ENCODE results near the gene PRX.
"Not testable (repeated sequence)": the region's sequence is repeated elsewhere in the genome, so short reads cannot be mapped to it uniquely, and the experiment has no call there.

Gene PRX

DNA sequence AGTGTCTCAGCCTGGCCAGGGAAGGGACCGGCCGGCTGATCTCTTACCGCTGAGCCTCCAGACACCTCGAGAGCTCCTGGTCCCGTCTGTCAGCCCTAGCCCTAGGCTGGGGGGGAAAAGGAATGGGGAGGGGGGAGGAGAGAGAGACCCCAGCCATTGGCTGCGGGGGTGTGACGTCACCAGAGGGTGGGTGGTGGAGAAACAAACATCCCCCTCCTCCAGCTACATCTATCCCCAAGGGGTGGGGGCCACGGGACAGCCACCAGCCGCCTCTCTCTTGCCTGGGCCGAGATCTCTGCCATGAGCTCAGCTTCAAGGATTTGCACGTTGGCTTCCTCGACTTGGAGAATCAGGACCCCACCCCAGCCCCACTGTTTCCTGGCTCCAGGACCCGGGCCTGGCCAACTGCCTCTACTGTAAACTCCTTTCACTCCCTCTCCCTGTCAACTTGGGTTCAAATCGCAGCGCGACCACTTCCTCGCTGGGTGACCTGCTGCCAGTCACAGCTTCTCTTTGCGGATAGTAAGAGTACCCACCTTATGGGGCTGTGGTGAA, at the start of gene PRX:
Gene PRX (minus strand): TSS at position 88 of the 555 bp plus-strand sequence. CDS start 5,446 bp downstream, outside the sequence.
- DNase-seq: no peak

DNA sequence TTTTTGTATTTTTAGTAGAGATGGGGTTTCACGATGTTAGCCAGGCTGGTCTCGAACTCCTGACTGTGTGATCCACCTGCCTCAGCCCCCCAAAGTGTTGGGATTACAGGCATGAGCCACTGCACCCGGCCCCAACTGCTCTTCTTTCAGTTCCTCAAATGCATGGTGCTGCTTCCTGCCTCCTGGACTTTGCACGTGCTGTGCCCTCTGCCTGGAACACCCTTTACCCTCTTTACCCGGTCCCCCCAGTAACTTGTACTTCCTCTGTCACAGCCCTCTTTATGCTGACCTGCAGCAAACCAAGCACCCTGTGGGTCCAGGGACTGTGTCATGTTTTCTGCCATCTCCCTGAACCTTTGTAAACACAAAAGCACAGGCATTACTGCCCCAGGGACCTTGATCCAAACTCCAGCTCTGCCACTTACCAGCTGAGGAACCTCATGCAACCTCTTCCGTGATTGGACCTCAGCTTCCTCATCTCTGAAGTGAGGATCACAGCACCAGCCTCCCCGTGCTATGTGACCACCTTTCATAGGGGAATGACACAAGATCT, 48.6 kb upstream of the PRX start:
- DNase-seq: no peak

DNA sequence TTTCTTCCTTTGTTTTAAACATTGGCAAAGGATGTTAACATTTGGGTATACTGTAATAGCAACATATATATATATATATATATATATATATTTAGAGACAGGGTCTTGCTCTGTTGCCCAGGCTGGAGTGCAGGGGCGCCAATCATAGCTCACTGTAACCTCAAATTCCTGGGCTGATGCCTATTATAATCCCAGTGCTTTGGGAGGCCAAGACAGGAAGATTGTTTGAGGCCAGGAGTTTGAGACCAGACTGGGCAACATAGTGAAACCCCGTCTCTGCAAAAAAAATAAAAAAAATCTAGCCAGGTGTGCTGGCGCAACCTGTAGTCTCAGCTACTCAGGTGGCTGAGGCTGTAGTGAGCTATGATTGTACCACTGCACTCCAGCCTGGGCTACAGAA, 47.0 kb upstream of the PRX start:
- DNase-seq: no peak

- no peak for DNase-seq
Observed at GRCh38 chr19:40458597-40458974, 45.4 kb upstream of the PRX start.

DNA sequence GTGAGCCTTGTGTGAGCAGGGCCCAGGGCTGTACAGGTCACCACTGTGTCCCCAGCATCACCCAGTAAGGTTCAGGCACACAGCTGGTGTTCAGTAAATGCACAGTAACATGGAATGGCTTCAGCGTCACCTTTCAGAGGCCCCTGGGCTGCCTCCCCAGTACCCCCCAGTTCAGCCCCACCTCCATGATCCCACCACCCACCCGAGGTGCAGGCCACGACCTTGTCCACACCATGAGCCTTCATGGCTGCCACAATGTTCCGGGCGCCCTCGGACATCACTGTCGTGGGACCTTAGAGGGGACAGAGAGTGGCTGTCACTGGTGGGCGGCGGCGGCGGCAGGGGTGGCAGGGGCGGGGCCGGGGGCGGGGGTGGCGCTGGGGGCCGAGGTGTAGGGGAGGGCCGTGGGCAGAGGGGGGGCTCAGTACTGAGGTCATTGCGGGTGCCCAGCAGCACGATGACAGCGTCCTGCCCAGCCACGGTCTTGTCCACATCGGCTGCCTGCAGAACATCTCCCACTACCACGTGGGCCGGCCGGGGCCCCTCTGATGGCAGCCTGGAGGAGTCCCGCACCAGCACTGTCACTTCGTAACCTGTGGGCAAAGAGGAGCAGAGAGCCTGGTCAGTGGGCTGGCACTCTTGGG, 44.9 kb upstream of the PRX start:
- no peak for DNase-seq

DNA sequence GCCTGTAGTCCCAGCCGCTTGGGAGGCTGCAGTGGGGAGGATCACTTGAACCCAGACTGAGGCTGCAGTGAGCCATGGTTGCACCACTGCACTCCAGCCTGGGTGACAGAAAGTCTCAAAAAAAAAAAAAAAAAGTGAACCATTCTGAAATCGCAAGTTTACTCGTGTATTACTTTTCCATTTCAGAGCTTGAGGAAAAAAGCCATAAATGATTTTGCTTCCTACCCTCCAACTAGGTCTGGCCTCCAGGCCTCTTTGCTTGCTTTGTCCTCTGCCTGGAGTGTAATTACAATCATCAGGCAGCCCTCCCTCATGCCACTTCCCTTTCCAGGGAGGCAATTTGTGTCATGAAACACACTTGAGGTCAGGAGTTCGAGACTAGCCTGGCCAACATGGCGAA, 43.9 kb upstream of the PRX start:
- no peak for DNase-seq

GRCh38 chr19:40453943-40454342, 40.8 kb upstream of the PRX start:
- DNase-seq: not testable (repeated sequence)

- DNase-seq: no peak
Observed at GRCh38 chr19:40453151-40453735, 40.1 kb upstream of the PRX start.

DNA sequence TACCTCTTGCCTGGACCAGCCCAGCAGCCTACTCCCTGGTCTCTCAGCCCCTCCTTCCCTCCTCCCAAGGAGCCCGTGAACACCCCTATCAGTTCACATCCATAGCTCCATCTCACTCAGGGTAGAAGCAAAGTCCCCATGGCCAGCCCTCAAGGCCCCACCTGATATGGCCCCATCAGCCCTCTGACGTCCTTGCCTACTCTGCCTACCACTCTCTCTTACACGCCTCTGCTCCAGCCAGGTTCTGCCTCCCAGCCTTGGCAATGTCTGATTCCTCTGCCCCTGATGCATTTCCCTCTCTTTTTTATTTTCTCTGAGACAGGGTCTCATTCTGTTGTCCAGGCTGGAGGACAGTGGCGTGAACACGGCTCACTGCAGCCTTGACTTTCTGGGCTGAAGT, 38.8 kb upstream of the PRX start:
- DNase-seq: no peak

- DNase-seq: no peak
Observed at GRCh38 chr19:40450664-40451063, 37.5 kb upstream of the PRX start.

DNA sequence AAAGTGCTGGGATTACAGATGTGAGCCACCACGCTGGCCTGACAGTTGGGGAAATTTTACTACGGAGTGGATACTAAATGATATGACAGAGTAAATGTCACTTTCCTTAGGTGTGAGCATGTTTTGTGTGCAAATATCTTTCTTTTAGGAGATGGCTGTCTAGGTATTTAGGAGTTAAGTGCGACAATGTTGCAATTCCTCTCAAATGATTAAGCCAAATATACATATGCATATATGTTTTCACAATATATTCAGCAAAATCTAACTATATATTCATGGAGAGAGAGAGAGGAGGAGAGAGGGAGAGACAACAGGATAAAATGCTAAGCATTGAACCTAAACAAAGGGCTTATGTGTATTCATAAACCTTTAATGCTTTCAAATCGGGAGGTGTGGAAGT, 36.3 kb upstream of the PRX start:
- DNase-seq: no peak

GRCh38 chr19:40446263-40446784, 33.1 kb upstream of the PRX start:
- no peak for DNase-seq

GRCh38 chr19:40445780-40446262, 32.6 kb upstream of the PRX start:
- no peak for DNase-seq

GRCh38 chr19:40444825-40445312, 31.7 kb upstream of the PRX start:
- DNase-seq: no peak

DNA sequence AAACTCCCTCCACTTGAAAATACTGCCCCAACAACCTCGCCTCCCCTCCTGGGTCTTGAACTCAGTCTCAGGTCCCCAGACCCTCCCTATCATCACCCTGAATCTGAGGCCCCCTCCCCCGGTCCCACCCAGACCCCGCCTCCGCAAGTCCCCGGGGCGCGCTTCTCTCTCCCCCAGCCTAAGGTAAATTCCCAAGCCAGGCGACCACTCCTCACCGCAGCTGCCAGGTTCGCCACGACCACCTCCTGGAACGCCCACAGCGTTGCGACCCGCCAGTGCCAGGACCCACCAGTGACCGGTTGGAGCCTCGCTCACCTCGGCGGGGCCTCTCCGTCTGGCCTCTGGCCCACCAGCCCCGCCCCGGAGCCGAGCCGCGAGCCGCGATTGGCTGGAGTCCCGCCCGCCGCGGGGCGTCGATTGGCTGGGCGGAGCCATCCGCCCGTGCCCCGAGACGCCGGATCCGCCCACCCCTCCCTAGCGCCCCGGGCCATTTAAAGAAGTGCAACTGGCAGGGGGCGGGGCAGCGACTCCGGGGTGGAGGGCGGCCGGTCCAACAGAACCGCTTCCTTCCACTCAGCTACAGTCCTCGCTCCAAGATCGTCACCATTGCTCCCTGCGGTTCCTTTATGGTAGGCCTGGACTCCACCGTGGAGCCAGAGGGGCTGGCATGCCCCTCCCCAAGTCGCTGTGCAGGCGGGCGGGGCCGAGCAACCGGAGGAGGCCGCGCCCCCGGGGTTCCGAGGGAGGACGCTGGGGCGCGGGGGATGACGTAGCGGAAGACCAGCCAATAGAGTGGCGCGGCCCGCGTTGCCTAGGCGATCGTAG, 31.0 kb upstream of the PRX start, which contains the start of gene SERTAD3:
Gene SERTAD3 (minus strand): TSS at position 336 of the 825 bp plus-strand sequence. CDS start 2,255 bp downstream, outside the sequence.
- peak; percentile 96 for DNase-seq

DNA sequence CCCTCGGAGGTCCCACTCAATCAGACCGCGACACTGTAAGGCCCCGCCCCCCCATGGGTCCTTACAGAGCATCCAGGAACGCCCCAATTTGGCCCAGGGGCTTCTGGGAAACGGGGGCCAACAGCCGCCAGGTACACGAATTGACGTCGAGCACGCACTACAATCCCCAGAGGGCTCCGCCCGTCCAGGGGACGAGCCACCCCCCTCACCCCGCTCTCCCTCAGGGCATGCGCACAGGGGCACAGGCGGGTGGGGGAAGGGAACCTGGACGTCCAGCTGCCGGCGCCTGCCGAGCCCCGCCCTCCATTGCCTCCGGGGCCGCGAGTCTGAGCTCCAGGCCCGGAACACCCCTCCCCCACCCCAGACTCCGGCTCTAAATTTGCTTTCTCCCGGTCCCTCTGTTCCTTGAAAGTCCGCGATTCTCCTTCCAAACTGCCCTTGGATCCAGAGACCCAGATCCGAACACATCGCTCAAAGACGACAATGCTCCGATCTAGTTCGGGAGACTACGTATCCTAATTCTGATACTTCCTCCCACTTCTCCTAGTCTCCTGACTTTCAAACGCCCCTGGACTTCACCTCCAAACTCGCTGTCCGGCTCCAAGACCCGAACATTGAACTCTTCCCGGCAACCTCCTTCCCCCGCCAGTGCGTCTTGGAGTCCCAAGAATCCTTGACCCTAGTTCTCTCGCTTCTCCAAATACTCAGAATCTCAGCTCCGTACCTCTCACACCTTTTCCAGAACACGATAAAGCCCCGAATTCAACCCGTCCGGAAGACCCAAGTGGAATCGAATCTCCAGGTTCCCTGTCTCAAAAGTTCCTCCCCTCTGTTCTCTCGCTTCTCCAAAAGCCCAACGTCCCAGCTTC, 30.2 kb upstream of the PRX start:
- peak; percentile 100 for DNase-seq

DNA sequence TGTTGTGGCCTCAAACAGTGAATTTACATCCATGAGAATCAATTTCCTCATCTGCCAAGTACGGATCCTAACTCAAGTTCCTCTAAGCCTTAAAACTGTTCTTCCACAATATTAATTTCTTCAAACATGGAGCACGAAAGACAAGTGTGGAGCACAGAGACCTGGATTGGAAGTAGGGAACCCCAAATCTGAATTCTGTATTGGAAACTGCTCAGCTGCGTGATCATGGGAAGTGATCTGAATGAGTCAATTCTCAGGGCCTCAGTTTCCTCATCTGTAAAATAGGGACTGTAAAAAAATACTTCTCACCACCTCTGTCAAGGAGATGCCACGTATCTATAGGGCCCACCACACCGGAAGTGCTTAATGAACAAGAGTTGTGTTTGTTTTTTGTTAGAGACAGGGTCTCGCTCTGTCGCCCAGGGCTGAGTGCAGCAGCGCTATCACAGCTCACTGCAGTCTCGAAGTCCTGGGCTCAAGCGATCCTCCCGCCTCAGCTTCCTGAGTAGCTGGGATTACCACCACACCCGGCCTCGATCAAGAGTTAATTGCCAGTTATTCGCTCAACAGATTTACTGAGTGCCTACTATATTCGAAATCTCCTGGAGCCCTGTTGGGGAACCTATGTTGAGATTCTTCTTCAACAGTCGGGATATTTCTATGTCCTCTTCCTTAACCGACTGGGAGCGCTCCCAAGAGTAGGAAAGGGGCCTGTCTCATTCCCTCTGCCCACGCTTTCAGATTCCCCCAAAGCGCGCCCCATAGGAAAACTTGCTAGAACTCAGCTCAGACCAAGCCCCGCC, 29.4 kb upstream of the PRX start:
- DNase-seq: no peak

GRCh38 chr19:40441719-40442253, 28.6 kb upstream of the PRX start:
- no peak for DNase-seq

DNA sequence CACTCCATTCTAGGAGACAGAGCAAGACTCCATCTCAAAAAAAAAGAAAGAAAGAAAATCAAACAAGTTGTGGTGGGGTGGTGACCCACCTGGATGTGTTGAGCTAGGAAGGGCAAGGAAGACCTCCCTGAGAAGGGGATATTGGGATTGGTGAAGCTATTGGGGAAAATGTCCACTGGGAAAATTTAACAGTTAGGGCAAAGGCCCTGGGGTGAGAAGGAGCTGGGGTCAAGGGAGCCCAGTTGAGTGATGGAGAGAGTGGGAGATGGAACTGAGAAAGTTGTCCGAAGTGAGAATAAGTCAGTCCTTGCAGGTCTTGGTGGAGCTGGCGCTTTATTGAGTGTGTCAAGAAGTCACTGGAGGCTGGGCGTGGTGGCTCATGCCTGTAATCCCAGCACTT, 25.1 kb upstream of the PRX start:
- no peak for DNase-seq

DNA sequence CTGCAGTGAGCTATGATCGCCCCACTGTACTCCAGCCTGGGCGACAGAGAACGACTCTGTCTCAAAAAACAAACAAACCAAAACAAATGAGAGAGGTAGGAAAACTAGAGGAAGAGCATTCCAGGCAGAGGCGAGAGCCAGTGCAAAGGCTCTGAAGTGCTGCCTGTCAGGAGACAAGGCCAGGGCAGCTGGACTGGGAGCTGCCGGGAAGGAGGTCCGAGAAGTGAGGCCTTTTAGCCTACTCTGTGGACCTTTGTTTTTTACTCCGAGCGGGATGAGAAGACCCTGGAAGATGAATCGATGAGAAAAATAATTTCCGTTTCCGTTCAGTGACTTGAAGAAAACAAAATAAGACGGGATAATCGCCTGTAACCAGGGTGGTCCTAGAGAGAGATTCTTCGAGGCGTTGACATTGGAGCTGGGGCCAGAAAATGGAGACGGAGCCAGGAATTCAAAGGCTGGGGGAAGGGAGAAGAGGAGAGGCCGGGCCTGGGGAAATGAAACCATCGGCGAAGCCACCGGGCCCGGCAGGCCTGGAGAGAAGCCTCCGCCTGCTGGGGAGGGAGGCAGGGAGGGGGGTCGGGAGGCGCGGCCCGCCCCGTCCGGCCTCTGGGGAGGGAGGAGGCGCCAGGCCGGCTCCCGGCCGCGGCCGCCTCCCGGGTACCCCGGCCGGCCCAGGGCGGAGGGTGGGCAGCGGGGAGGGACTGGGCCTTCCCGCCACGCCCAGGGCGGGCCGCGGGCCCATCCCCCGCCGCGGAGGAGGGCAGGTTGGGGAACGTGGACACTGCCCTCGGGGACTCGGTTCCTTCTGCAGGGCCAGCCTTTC, 20.4 kb upstream of the PRX start:
- DNase-seq: peak; percentile 60

All from CD4-positive, alpha-beta T cell treated with Interleukin-21 for 1 hour (primary cell).